GM12878 (cell line): ENCODE measurements around the gene ARHGAP26. TPM values are rescaled to one million over a fixed set of nuclear protein-coding genes. Genes with fewer than 3 reads are reported as not detected.

Experiments used
- ATAC-seq: fragments of 200-7000 bp; cut with Tn5 transposase; 3 replicates; pipeline ENCODE4 v1.9.1; 2020; ENCODE audit warnings: mild to moderate bottlenecking, moderate library complexity
- BruUV-seq: library from RNA; stranded (reverse); fragments of 400-500 nt; replicated peaks from 2 replicates; lab custom pipeline; 2021; lab: Mats Ljungman, UMichigan
- CTCF ChIA-PET: fragments of 300-600 bp; sonication (Branson Sonifier 250); formaldehyde crosslinking; extraction: SDS; loops from one replicate; lab custom pipeline; 2021; ENCODE audit warnings: inconsistent platforms; lab: Yijun Ruan, JAX
- POLR2A ChIA-PET: fragments of 350-600 bp; formaldehyde crosslinking; extraction: SDS; loops from one replicate; lab custom pipeline; 2021; ENCODE audit warnings: inconsistent platforms; lab: Charles Lee
- RAD21 ChIA-PET: fragments of 300-600 bp; sonication (Branson Sonifier 250); formaldehyde crosslinking; loops from one replicate; lab custom pipeline; 2023; ENCODE audit warnings: antibody characterized with exemption; ENCODE audit not compliant: unreplicated experiment; lab: Charles Lee
- SMC1A ChIA-PET: fragments of 300-600 bp; sonication (Branson Sonifier 250); formaldehyde crosslinking; loops from one replicate; lab custom pipeline; 2023; ENCODE audit not compliant: unreplicated experiment, uncharacterized antibody; lab: Charles Lee
- DNase-seq: peaks from one replicate; pipeline ENCODE4 v3.0.0-alpha.2; 2011; ENCODE audit warnings: low read depth, low spot score
- FAIRE-seq: peaks from 3 replicates; lab custom pipeline; 2011; peaks lifted over from hg19 to GRCh38; lab: Jason Lieb, UNC
- H2AFZ ChIP-seq: 2 replicates; pipeline ENCODE4 v1.6.0; 2011; ENCODE audit warnings: low read depth, low read length, control low read depth; ENCODE audit not compliant: control insufficient read depth
- H3K27ac ChIP-seq: 2 replicates; pipeline ENCODE4 v1.5.1; 2011; ENCODE audit warnings: control low read depth; ENCODE audit not compliant: control insufficient read depth, insufficient read depth
- H3K27me3 ChIP-seq, 2 experiments: replicated peaks in 1 of 2; 2 replicates each; pipeline versions ENCODE4 v1.6.0 to v1.6.1; 2011; ENCODE audit warnings: low read length in 1 of 2; ENCODE audit not compliant: control insufficient read depth in 2 of 2, insufficient read depth in 2 of 2
- H3K36me3 ChIP-seq, 2 experiments: 2 replicates each; pipeline ENCODE4 v1.5.1; 2011; ENCODE audit warnings: low read length in 1 of 2; ENCODE audit not compliant: control insufficient read depth in 2 of 2, insufficient read depth in 2 of 2
- H3K4me1 ChIP-seq: 2 replicates; pipeline ENCODE4 v1.6.1; 2011; ENCODE audit warnings: mild to moderate bottlenecking, low read length, moderate library complexity, mixed read lengths; ENCODE audit not compliant: control insufficient read depth, insufficient read depth
- H3K4me2 ChIP-seq: 2 replicates; pipeline ENCODE4 v1.6.0; 2011; ENCODE audit warnings: control low read depth; ENCODE audit not compliant: control insufficient read depth, insufficient read depth
- H3K4me3 ChIP-seq: fragments of 200-600 bp; sonication (generic); 2 replicates; pipeline ENCODE4 v1.5.1; 2016
- H3K79me2 ChIP-seq: 2 replicates; pipeline ENCODE4 v1.6.0; 2011; ENCODE audit warnings: low read length; ENCODE audit not compliant: control insufficient read depth, insufficient read depth
- H3K9ac ChIP-seq: 2 replicates; pipeline ENCODE4 v1.8.0; 2011; ENCODE audit warnings: low read length, control low read depth, mixed read lengths; ENCODE audit not compliant: control insufficient read depth, insufficient read depth
- H3K9me3 ChIP-seq: replicated peaks from 3 replicates; pipeline ENCODE4 v1.5.1; 2011; ENCODE audit warnings: mild to moderate bottlenecking, low read length; ENCODE audit not compliant: control insufficient read depth, insufficient read depth
- H4K20me1 ChIP-seq: 2 replicates; pipeline ENCODE4 v1.6.0; 2011; ENCODE audit not compliant: control insufficient read depth, insufficient read depth
- BCL3 ChIP-seq: IDR thresholded peaks from 2 replicates; pipeline ENCODE4 v1.6.1; 2011; ENCODE audit warnings: borderline replicate concordance, low read depth, mild to moderate bottlenecking, moderate library complexity, low read length; ENCODE audit not compliant: insufficient read depth, poor library complexity, severe bottlenecking
- DPF2 ChIP-seq: fragments of 450-650 bp; IDR thresholded peaks from 2 replicates; pipeline ENCODE4 v1.6.1; 2017; ENCODE audit warnings: mild to moderate bottlenecking
- IKZF1 ChIP-seq: fragments of 450-650 bp; conservative IDR thresholded peaks from 2 replicates; pipeline ENCODE4 v1.6.1; 2017; ENCODE audit warnings: antibody characterized with exemption, mild to moderate bottlenecking
- IKZF2 ChIP-seq, 2 experiments: fragments of 450-650 bp; IDR thresholded peaks; 2 replicates each; pipeline ENCODE4 v1.6.1; 2017; ENCODE audit warnings: mild to moderate bottlenecking in 2 of 2, moderate library complexity in 2 of 2
- PAX8 ChIP-seq: fragments of 450-650 bp; IDR thresholded peaks from 2 replicates; pipeline ENCODE4 v1.6.1; 2017; ENCODE audit warnings: mild to moderate bottlenecking, moderate library complexity
- RBBP5 ChIP-seq: fragments of 200-600 bp; sonication (generic); conservative IDR thresholded peaks from 2 replicates; pipeline ENCODE4 v1.6.1; 2016
- RUNX3 ChIP-seq: IDR thresholded peaks from 2 replicates; pipeline ENCODE4 v1.6.1; 2012; ENCODE audit warnings: low read length, inconsistent platforms
- TCF3 ChIP-seq: IDR thresholded peaks from 2 replicates; pipeline ENCODE4 v1.6.1; 2012; ENCODE audit warnings: low read depth, mild to moderate bottlenecking, low read length, borderline replicate concordance; ENCODE audit not compliant: insufficient read depth
- ZNF687 ChIP-seq: fragments of 450-650 bp; IDR thresholded peaks from 2 replicates; pipeline ENCODE4 v1.6.1; 2017; ENCODE audit warnings: mild to moderate bottlenecking, moderate library complexity
- WGBS: methylation state at CpG from one replicate; pipeline ENCODE4 v1.1.6; 2016; ENCODE audit warnings: low lambda C conversion rate; ENCODE audit not compliant: insufficient replicate concordance, insufficient coverage; ENCODE audit errors: missing lambda C conversion rate; 5-methylcytosine and 5-hydroxymethylcytosine counted together
- in situ Hi-C: fragments of 300-500 bp; cut with MboI; formaldehyde crosslinking; loops from 9 replicates; pipeline ENCODE4 v1.14.3; 2018; ENCODE audit warnings: mixed read lengths
- intact Hi-C: fragments of 100-400 bp; cut with micrococcal nuclease; formaldehyde crosslinking; loops from one replicate; pipeline ENCODE4 v1.14.2; 2022; ENCODE audit not compliant: unreplicated experiment
- polyA plus RNA-seq, 11 experiments: library from polyadenylated mRNA; depleted of rRNA in 4 of 11; unstranded in 6 of 11; stranded (reverse) in 5 of 11; fragments of >200 nt; fragmentation: Nextera tagmentation in 4 of 11; fragmentation: Illumina TruSeq in 1 of 11; extraction: Ambion mirVana in 4 of 11; extraction: Trizol in 1 of 11; gene quantifications; 1 replicate in 1 of 11; 2 replicates in 10 of 11; pipeline versions ENCODE4 v1.2.1 to v1.2.3, GENCODE V29; 2011 to 2016; ENCODE audit warnings: inconsistent platforms in 2 of 11, missing spikeins in 2 of 11, low read depth in 1 of 11
- total RNA-seq, 4 experiments: library from RNA; depleted of rRNA in 3 of 4; stranded (reverse); fragments of >200 nt in 3 of 4; fragmentation: Illumina TruSeq in 1 of 4; extraction: Trizol in 1 of 4; gene quantifications; 2 replicates each; pipeline versions ENCODE4 v1.2.1 to v1.2.3, GENCODE V29; 2013 to 2021

Gene ARHGAP26
- total and polyA plus RNA-seq, 10 of the 15 experiments (the other 5 are each of a cell fraction or from before 2014, with no cell fraction given), result 9.4 to 41.5 (median 19.3) TPM

GRCh38 chr5:143200781-143201398 lies 430.7 kb downstream of the ARHGAP26 start:
- RAD21 ChIA-PET, result interaction anchor here (0.8 to 2.9 kb wide), 4 partner anchors 12 to 88 kb away, joined by 3 to 13 read pairs (median 4); no protein-coding TSS in a partner anchor
- Histone ChIP-seq H3K9ac (no peak overlapping the region), H3K79me2 (peaks cover 3% of the 10 kb centered on the region), H3K4me3 (no peak overlapping the region), H3K27me3 (no peaks in the 10 kb centered on the region)
- CTCF ChIA-PET, result interaction anchor here (1.0 to 3.1 kb wide), 4 partner anchors 12 to 117 kb away, joined by 3 to 22 read pairs (median 3); no protein-coding TSS in a partner anchor
- POLR2A ChIA-PET, result interaction anchor here (1.2 to 3.0 kb wide), 4 partner anchors 12 to 177 kb away, joined by 3 to 23 read pairs (median 4); no protein-coding TSS in a partner anchor
- 0 out of 2 replicates have a peak, but pooled peaks have one; percentile 26 for TF ChIP-seq DPF2
- no peak for TF ChIP-seq BCL3
- TF ChIP-seq IKZF2 (IDR thresholded peaks at IDR 0.05), result peak in 1 of 2 experiments; percentile 33; a peak in 1 of 4 replicates
- no peak for TF ChIP-seq TCF3
- TF ChIP-seq RBBP5, result no peak
- peak; percentile 41; the same call in 1 of the 2 replicates for TF ChIP-seq RUNX3
- no peak for TF ChIP-seq PAX8
- TF ChIP-seq IKZF1, result peak; percentile 33; the same call in 1 of the 2 replicates
- 0 out of 2 replicates have a peak, but pooled peaks have one; percentile 41 for TF ChIP-seq ZNF687
- TF ChIP-seq, all 136 proteins: peak for 5
- in situ Hi-C loops (no loop called here), intact Hi-C loops (no loop called here)
- SMC1A ChIA-PET, result interaction anchor here (0.9 to 5.1 kb wide), 4 partner anchors 14 to 101 kb away, joined by 3 to 93 read pairs (median 4); no protein-coding TSS in a partner anchor
- H3K4me2 ChIP-seq, result no peak overlapping the region
- no TSS peak for BruUV-seq
- H2AFZ ChIP-seq, result no peak overlapping the region
- no peak for DNase-seq
- peak; percentile 69 for ATAC-seq
- peaks cover 17% of the 10 kb centered on the region for H3K4me1 ChIP-seq
- H3K36me3 ChIP-seq, result no peaks in the 10 kb centered on the region; a peak in 1 of 4 replicates
- no peak for FAIRE-seq
- peaks cover 6% of the 10 kb centered on the region for H3K9me3 ChIP-seq
- no peaks in the 10 kb centered on the region for H4K20me1 ChIP-seq
- H3K27ac ChIP-seq, result peak overlapping the region; percentile 14; the same call in 1 of the 2 replicates
- 86% methylated on average over 1 of the region's 1 CpG for WGBS
